HEK293 (cell line): ENCODE results near the gene SLC51A.

Experiments
- AEBP2 ChIP-seq: fragments of 450-650 bp; formaldehyde crosslinking; IDR thresholded peaks from 2 replicates; pipeline ENCODE4 v1.5.1; 2016; ENCODE audit warnings: missing biosample characterization, missing genetic modification characterization, borderline replicate concordance
- CTCF ChIP-seq: fragments of 450-650 bp; formaldehyde crosslinking; IDR thresholded peaks from 2 replicates; pipeline ENCODE4 v1.5.1; 2016; ENCODE audit warnings: missing biosample characterization, missing genetic modification characterization
- GLIS1 ChIP-seq: fragments of 450-650 bp; formaldehyde crosslinking; IDR thresholded peaks from 2 replicates; pipeline ENCODE4 v1.5.1; 2016; ENCODE audit warnings: missing biosample characterization, missing genetic modification characterization
- TSHZ1 ChIP-seq: fragments of 450-650 bp; formaldehyde crosslinking; IDR thresholded peaks from 2 replicates; pipeline ENCODE4 v1.5.1; 2016; ENCODE audit warnings: missing biosample characterization, missing genetic modification characterization, borderline replicate concordance
- ZBTB6 ChIP-seq: fragments of 450-650 bp; formaldehyde crosslinking; IDR thresholded peaks from 2 replicates; pipeline ENCODE4 v1.5.1; 2017; ENCODE audit warnings: missing biosample characterization, missing genetic modification characterization
- ZFP3 ChIP-seq: fragments of 450-650 bp; formaldehyde crosslinking; IDR thresholded peaks from 2 replicates; pipeline ENCODE4 v1.5.1; 2016; ENCODE audit warnings: low read depth, missing biosample characterization, missing genetic modification characterization
- ZNF214 ChIP-seq: fragments of 450-650 bp; formaldehyde crosslinking; IDR thresholded peaks from 2 replicates; pipeline ENCODE4 v1.5.1; 2017; ENCODE audit warnings: missing biosample characterization, mild to moderate bottlenecking, missing genetic modification characterization, borderline replicate concordance
- ZNF24 ChIP-seq: fragments of 450-650 bp; formaldehyde crosslinking; IDR thresholded peaks from 2 replicates; pipeline ENCODE4 v1.5.1; 2016; ENCODE audit warnings: missing biosample characterization, missing genetic modification characterization
- ZNF302 ChIP-seq: fragments of 450-650 bp; formaldehyde crosslinking; IDR thresholded peaks from 2 replicates; pipeline ENCODE4 v1.5.1; 2016; ENCODE audit warnings: missing biosample characterization, missing genetic modification characterization, low read depth
- ZNF629 ChIP-seq: fragments of 450-650 bp; formaldehyde crosslinking; IDR thresholded peaks from 2 replicates; pipeline ENCODE4 v1.5.1; 2017; ENCODE audit warnings: missing biosample characterization, missing genetic modification characterization
- ZNF747 ChIP-seq: fragments of 450-650 bp; formaldehyde crosslinking; IDR thresholded peaks from 2 replicates; pipeline ENCODE4 v1.5.1; 2016; ENCODE audit warnings: missing biosample characterization, missing genetic modification characterization

- TF ChIP-seq CTCF (no peak), GLIS1 (tag by site-specific recombination) (no peak), ZNF629 (tag by site-specific recombination) (no peak), ZNF214 (tag by site-specific recombination) (no peak), ZFP3 (tag by site-specific recombination) (no peak), ZBTB6 (tag by site-specific recombination) (no peak), ZNF302 (no peak), TSHZ1 (tag by site-specific recombination) (no peak), ZNF747 (tag by site-specific recombination) (no peak), ZNF24 (tag by site-specific recombination) (no peak), AEBP2 (no peak)
These were observed 39.4 kb downstream of the SLC51A start for GRCh38 chr3:196255776-196256175.
